IMR-90 (cell line): ENCODE data around the gene SIT1. TPM values are rescaled to one million over a fixed set of nuclear protein-coding genes. Genes with fewer than 3 reads are reported as not detected.
A peak's percentile ranks its signal among the peaks of the same experiment; 100 is the strongest.

Experiments
- ATAC-seq: fragments of 200-7000 bp; cut with Tn5 transposase; 2 replicates; pipeline ENCODE4 v1.9.1; 2020; ENCODE audit warnings: low read depth, mild to moderate bottlenecking, moderate library complexity
- BruUV-seq: library from RNA; stranded (reverse); fragments of 400-500 nt; replicated peaks from 2 replicates; lab custom pipeline; 2021; lab: Mats Ljungman, UMichigan
- CTCF ChIA-PET: fragments of 300-600 bp; formaldehyde crosslinking; extraction: SDS; loops from one replicate; lab custom pipeline; 2021; ENCODE audit warnings: antibody characterized with exemption; lab: Yijun Ruan, JAX
- POLR2A ChIA-PET: fragments of 300-600 bp; sonication (Branson Sonifier 250); formaldehyde crosslinking; loops from one replicate; lab custom pipeline; 2022; ENCODE audit warnings: antibody characterized with exemption; ENCODE audit not compliant: unreplicated experiment; lab: Charles Lee
- DNase-seq: peaks from one replicate; pipeline ENCODE4 v3.0.0; 2013
- H2AFZ ChIP-seq: replicated peaks from 2 replicates; pipeline ENCODE3; 2013; ENCODE audit warnings: low read length, mild to moderate bottlenecking; ENCODE audit not compliant: poor library complexity
- H2AK5ac ChIP-seq: 2 replicates; pipeline ENCODE4 v1.6.1; 2013; ENCODE audit warnings: low read depth, low read length, inconsistent platforms
- H2AK9ac ChIP-seq: replicated peaks from 2 replicates; pipeline ENCODE3; 2013; ENCODE audit warnings: mild to moderate bottlenecking, low read depth, low read length, moderate library complexity; ENCODE audit not compliant: poor library complexity
- H2BK120ac ChIP-seq: 2 replicates; pipeline ENCODE4 v1.6.1; 2013; ENCODE audit warnings: low read depth, low read length, inconsistent platforms
- H2BK15ac ChIP-seq: 3 replicates; pipeline ENCODE4 v1.6.1; 2013; ENCODE audit warnings: low read depth, low read length, inconsistent platforms
- H2BK20ac ChIP-seq: 2 replicates; pipeline ENCODE4 v1.6.1; 2013; ENCODE audit warnings: low read depth, mild to moderate bottlenecking, inconsistent platforms, low read length, moderate library complexity
- H2BK5ac ChIP-seq: 2 replicates; pipeline ENCODE4 v1.6.1; 2013; ENCODE audit warnings: mild to moderate bottlenecking, low read depth, low read length, inconsistent platforms; ENCODE audit not compliant: poor library complexity, severe bottlenecking
- H3K14ac ChIP-seq: replicated peaks from 2 replicates; pipeline ENCODE4 v1.6.1; 2013; ENCODE audit warnings: low read depth, low read length, inconsistent platforms
- H3K18ac ChIP-seq: 2 replicates; pipeline ENCODE4 v1.6.1; 2013; ENCODE audit warnings: low read depth, low read length, control low read depth
- H3K23ac ChIP-seq: 2 replicates; pipeline ENCODE4 v1.6.1; 2013; ENCODE audit warnings: low read depth, low read length, inconsistent platforms
- H3K27ac ChIP-seq: 2 replicates; pipeline ENCODE4 v1.5.1; 2013; ENCODE audit warnings: mild to moderate bottlenecking, control low read depth, low read length; ENCODE audit not compliant: insufficient read depth
- H3K27me3 ChIP-seq: 2 replicates; pipeline ENCODE4 v1.6.1; 2013; ENCODE audit warnings: low read length; ENCODE audit not compliant: control insufficient read depth, insufficient read depth
- H3K36me3 ChIP-seq: 2 replicates; pipeline ENCODE4 v1.6.1; 2013; ENCODE audit warnings: low read length, mixed read lengths; ENCODE audit not compliant: control insufficient read depth, insufficient read depth
- H3K4ac ChIP-seq: 2 replicates; pipeline ENCODE4 v1.6.1; 2013; ENCODE audit warnings: low read depth, low read length, inconsistent platforms
- H3K4me1 ChIP-seq: 2 replicates; pipeline ENCODE4 v1.6.1; 2013; ENCODE audit warnings: low read length, mixed read lengths; ENCODE audit not compliant: control insufficient read depth, insufficient read depth
- H3K4me2 ChIP-seq: 2 replicates; pipeline ENCODE4 v1.6.1; 2013; ENCODE audit warnings: low read depth, mild to moderate bottlenecking, control low read depth, low read length, moderate library complexity
- H3K4me3 ChIP-seq: 2 replicates; pipeline ENCODE4 v1.5.1; 2013; ENCODE audit warnings: low read depth, mild to moderate bottlenecking, control low read depth, low read length, moderate library complexity; ENCODE audit not compliant: insufficient read depth
- H3K56ac ChIP-seq: 2 replicates; pipeline ENCODE4 v1.6.1; 2013; ENCODE audit warnings: low read length, inconsistent platforms; ENCODE audit not compliant: insufficient read depth; ENCODE audit errors: extremely low read depth
- H3K79me1 ChIP-seq, 2 experiments: 2 replicates each; pipeline ENCODE4 v1.6.1; 2013; ENCODE audit warnings: low read length in 2 of 2, inconsistent platforms in 1 of 2, low read depth in 1 of 2
- H3K9ac ChIP-seq: 2 replicates; pipeline ENCODE4 v1.6.1; 2013; ENCODE audit warnings: low read depth, low read length, control low read depth
- H3K9me1 ChIP-seq: 2 replicates; pipeline ENCODE4 v1.6.1; 2013; ENCODE audit warnings: low read length, inconsistent platforms; ENCODE audit not compliant: insufficient read depth
- H3K9me3 ChIP-seq: 2 replicates; pipeline ENCODE4 v1.6.1; 2013; ENCODE audit warnings: low read length; ENCODE audit not compliant: control insufficient read depth, insufficient read depth
- H4K20me1 ChIP-seq: 2 replicates; pipeline ENCODE4 v1.6.1; 2013; ENCODE audit warnings: low read length, inconsistent platforms; ENCODE audit not compliant: insufficient read depth
- H4K5ac ChIP-seq: 2 replicates; pipeline ENCODE4 v1.6.1; 2013; ENCODE audit warnings: mild to moderate bottlenecking, low read depth, low read length, control low read depth
- H4K8ac ChIP-seq, 2 experiments: 2 replicates each; pipeline ENCODE4 v1.6.1; 2013; ENCODE audit warnings: low read depth in 2 of 2, low read length in 2 of 2, control low read depth in 1 of 2, inconsistent platforms in 1 of 2
- H4K91ac ChIP-seq: 2 replicates; pipeline ENCODE4 v1.6.1; 2013; ENCODE audit warnings: low read depth, low read length, inconsistent platforms; ENCODE audit not compliant: insufficient read depth
- whole genome bisulfite sequencing, 2 experiments: methylation state at CpG; one replicate each; pipeline versions ENCODE4 v1.1.5 to v1.1.7; 2013; ENCODE audit warnings: missing lambda C conversion rate in 2 of 2; ENCODE audit not compliant: insufficient read length in 1 of 2; ENCODE audit errors: extremely low coverage in 2 of 2; 5-methylcytosine and 5-hydroxymethylcytosine counted together
- dilution Hi-C: fragments of 300-500 bp; cut with HindIII; formaldehyde crosslinking; loops from one replicate; pipeline ENCODE4 v1.14.3; 2018; ENCODE audit warnings: low sequenced_read_pairs; ENCODE audit not compliant: unreplicated experiment
- in situ Hi-C: fragments of 300-500 bp; cut with MboI; formaldehyde crosslinking; loops from 3 replicates; pipeline ENCODE4 v1.14.3; 2019; ENCODE audit warnings: low sequenced_read_pairs, inconsistent platforms, mixed read lengths
- intact Hi-C: fragments of 100-400 bp; cut with micrococcal nuclease; formaldehyde crosslinking; loops from 2 replicates; pipeline ENCODE4 v1.10.0; 2022
- polyA plus RNA-seq, 3 experiments: library from polyadenylated mRNA; depleted of rRNA; stranded (reverse); fragments of >200 nt; gene quantifications; 2 replicates each; pipeline ENCODE4 v1.2.3, GENCODE V29; 2012; ENCODE audit warnings: low replicate concordance in 1 of 3
- total RNA-seq: library from RNA; depleted of rRNA; stranded (reverse); fragments of >200 nt; gene quantifications from 2 replicates; pipeline ENCODE4 v1.2.3, GENCODE V29; 2012
- TF ChIP-seq, protein P1 (sequence below): fragments of 150-350 bp; IDR thresholded peaks from 2 replicates; pipeline ENCODE4 v1.6.1; 2017; ENCODE audit warnings: mild to moderate bottlenecking, antibody characterized with exemption, low read length, low read depth

The SIT1 gene
- total and polyA plus RNA-seq, 2 of the 4 experiments (the other 2 are of a cell fraction): not detected

DNA sequence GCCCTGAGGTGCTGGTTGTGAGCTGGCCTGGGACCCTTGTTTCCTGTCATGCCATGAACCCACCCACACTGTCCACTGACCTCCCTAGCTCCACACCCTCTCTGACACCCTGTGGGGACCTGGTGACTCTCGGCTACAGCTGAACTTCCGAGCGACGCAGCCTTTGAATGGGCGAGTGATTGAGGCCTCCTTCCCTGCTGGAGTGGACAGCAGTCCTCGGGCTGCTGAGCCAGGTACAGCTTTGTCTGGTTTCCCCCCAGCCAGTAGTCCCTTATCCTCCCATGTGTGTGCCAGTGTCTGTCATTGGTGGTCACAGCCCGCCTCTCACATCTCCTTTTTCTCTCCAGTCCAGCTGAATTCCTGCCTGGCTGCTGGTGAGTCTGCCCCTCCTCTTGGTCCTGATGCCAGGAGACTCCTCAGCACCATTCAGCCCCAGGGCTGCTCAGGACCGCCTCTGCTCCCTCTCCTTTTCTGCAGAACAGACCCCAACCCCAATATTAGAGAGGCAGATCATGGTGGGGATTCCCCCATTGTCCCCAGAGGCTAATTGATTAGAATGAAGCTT lies 29.1 kb upstream of the SIT1 start:
- Histone ChIP-seq H3K56ac (no peak overlapping the region), H3K4me2 (no peak overlapping the region), H3K9ac (no peak overlapping the region), H4K20me1 (peaks cover 50% of the 10 kb centered on the region), H2BK120ac (0 out of 2 replicates have a peak overlapping the region, but pooled peaks have one; percentile 20), H3K9me3 (no peaks in the 10 kb centered on the region), H2AK5ac (peak overlapping the region; percentile 36; the same call in 1 of the 2 replicates), H3K4me3 (no peak overlapping the region), H3K14ac (peak overlapping the region; percentile 12; the same call in 1 of the 2 replicates), H2BK20ac (peak overlapping the region; percentile 57; the same call in 1 of the 2 replicates), H2BK15ac (peak overlapping the region; percentile 43; the same call in 1 of the 3 replicates), H3K79me1 (peaks cover 13 to 48% of the 10 kb centered on the region in 2 experiments), H3K23ac (no peak overlapping the region), H2AFZ (no peak overlapping the region), H3K27me3 (no peaks in the 10 kb centered on the region), H4K5ac (no peak overlapping the region; the same call in 1 of the 2 replicates), H3K4me1 (peaks cover 43% of the 10 kb centered on the region), H3K18ac (no peak overlapping the region), H3K4ac (peak overlapping the region; percentile 30), H2BK5ac (peak overlapping the region; percentile 49), H3K27ac (no peak overlapping the region), H3K9me1 (peaks cover 47% of the 10 kb centered on the region), H3K36me3 (peaks cover 35% of the 10 kb centered on the region), H4K8ac (no peak overlapping the region), H4K91ac (peak overlapping the region; percentile 18; the same call in 1 of the 2 replicates), H2AK9ac (peak overlapping the region; percentile 60)
- ChIA-PET POLR2A (interaction anchor here (1.0 to 2.7 kb wide), 4 partner anchors 10 to 49 kb away, joined by 4 to 25 read pairs (median 10); partner anchors contain the start of gene TPM2), CTCF (interaction anchor here (1.6 kb wide), 1 partner anchor 19 kb away, joined by 8 read pairs; no protein-coding TSS in a partner anchor)
- intact Hi-C loops (loop anchor here (1.0 to 10.0 kb wide), 3 partner anchors 11 to 75 kb away; partner anchors contain the start of genes ARHGEF39 and TESK1), in situ Hi-C loops (no loop called here), dilution Hi-C loops (no loop called here)
- BruUV-seq: no TSS peak
- WGBS, 2 experiments: 93% methylated on average over 2 of the region's 8 CpGs; no CpG with 5 or more reads in 1 of the 2 experiments
- TF ChIP-seq, protein P1, sequence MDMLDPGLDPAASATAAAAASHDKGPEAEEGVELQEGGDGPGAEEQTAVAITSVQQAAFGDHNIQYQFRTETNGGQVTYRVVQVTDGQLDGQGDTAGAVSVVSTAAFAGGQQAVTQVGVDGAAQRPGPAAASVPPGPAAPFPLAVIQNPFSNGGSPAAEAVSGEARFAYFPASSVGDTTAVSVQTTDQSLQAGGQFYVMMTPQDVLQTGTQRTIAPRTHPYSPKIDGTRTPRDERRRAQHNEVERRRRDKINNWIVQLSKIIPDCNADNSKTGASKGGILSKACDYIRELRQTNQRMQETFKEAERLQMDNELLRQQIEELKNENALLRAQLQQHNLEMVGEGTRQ: no peak
- peak; percentile 9 for ATAC-seq
- DNase-seq: no peak
